Kidney capillary endothelial cell (primary cell): ENCODE data around the gene DCAF17.

Source experiments
- DNase-seq: peaks from one replicate; pipeline ENCODE4 v3.0.0-alpha.2; 2018; ENCODE audit warnings: low spot score

DCAF17 gene, protein sequence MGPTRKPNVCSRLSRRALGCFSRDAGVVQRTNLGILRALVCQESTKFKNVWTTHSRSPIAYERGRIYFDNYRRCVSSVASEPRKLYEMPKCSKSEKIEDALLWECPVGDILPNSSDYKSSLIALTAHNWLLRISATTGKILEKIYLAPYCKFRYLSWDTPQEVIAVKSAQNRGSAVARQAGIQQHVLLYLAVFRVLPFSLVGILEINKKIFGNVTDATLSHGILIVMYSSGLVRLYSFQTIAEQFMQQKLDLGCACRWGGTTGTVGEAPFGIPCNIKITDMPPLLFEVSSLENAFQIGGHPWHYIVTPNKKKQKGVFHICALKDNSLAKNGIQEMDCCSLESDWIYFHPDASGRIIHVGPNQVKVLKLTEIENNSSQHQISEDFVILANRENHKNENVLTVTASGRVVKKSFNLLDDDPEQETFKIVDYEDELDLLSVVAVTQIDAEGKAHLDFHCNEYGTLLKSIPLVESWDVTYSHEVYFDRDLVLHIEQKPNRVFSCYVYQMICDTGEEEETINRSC

GRCh38 chr2:171434013-171434989, at the start of gene DCAF17:
Gene DCAF17 (plus strand): TSS chr2:171434226. CDS start chr2:171434578, 352 bp downstream.
- DNase-seq = peak; percentile 91

- DNase-seq = no peak
Observed at GRCh38 chr2:171386627-171387026, 47.4 kb upstream of the DCAF17 start.

- DNase-seq = no peak
Observed at GRCh38 chr2:171387052-171387451, 47.0 kb upstream of the DCAF17 start.

- DNase-seq = no peak
Observed at GRCh38 chr2:171389325-171389724, 44.7 kb upstream of the DCAF17 start.

- no peak for DNase-seq
Observed at GRCh38 chr2:171389780-171390179, 44.2 kb upstream of the DCAF17 start.

GRCh38 chr2:171390941-171391516, 43.0 kb upstream of the DCAF17 start:
- DNase-seq = peak; percentile 73

GRCh38 chr2:171391532-171391931, 42.5 kb upstream of the DCAF17 start:
- no peak for DNase-seq

DNA sequence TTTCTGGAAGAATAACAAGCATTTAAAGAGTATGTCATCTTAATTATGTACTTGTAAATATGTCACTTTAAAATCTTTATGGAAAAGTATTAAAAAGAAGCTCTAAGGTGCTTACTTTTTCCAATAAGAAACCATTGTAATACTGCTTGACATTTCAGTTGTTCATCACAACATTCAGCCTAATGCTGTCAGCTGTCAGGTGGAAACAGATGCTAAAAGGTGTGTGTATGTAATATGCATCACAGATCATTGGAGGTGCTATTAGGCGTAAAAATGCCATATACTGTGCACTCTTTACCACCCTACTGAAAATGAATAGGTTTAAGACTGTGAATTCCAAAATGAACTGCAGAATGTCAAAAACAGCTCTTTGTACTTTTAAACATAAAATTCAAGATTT, 40.5 kb upstream of the DCAF17 start:
- DNase-seq = no peak

DNA sequence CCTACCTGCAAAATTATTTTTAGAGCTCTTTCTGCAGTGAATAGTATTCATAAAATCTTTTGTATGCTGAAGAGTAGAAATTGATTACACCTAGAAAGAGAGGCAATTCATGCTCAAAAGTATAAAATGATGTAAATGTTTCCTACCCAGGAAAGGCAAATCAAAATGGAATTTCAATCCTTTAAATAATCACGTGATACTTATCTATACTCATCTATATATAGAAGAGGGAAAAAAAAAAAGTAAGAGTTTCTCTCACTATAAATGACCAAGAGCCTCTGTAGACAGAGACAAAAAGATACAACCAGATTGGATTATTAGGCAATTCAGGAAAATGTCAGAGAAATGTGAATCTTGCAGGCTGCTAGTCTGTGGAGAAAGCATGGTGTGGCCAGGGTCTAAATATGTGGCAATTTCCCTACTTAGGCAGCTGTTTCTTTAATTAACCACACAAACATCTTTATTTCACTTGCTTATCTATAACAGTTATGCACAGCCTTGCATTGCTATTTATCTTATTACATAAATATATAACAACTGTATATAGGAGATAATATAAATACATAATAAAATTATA, 39.8 kb upstream of the DCAF17 start:
- no peak for DNase-seq

- no peak for DNase-seq
Observed at GRCh38 chr2:171399292-171399691, 34.7 kb upstream of the DCAF17 start.

- DNase-seq = no peak
Observed at GRCh38 chr2:171400395-171400794, 33.6 kb upstream of the DCAF17 start.

DNA sequence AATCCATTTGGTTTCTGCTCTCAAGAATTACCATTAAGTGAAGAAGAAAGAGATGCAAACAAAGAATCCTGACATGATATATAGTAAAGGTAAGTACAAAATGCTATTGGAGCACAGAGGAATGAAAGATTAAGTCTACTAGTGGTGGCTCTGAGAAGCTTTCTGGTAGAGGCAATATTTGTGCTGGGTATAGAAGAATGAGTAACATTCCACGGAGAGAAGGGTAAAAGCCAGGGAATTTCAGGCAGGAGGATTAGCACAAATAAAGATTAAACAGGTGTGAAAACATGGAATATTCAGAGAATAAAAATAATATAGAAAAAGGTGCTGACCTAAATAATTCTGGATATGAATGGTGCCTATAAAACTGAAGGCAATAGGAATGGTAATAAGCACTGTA, 32.1 kb upstream of the DCAF17 start:
- no peak for DNase-seq

GRCh38 chr2:171402906-171403580, 31.0 kb upstream of the DCAF17 start:
- peak; percentile 44 for DNase-seq

- DNase-seq = peak; percentile 87
Observed at GRCh38 chr2:171404261-171404660, 29.8 kb upstream of the DCAF17 start.

DNA sequence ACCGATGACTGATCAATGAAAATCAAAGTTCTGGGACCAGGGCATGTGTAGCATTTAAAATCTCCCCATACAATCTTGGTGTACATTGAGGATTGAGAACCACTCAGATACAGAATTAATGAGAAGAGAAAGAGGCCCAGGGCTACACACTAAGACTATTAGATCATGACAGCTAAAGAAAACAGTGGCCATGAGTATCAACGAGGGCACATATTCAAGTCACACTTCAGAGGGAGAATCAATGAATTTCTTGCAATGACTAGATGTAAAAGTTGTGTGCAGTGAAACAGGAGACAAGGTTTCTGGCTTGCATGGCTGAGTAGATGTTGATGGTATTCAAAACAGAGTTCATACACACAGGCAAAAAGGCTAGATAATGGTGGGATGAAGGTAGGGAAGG, 29.3 kb upstream of the DCAF17 start:
- DNase-seq = no peak

GRCh38 chr2:171405546-171405945, 28.5 kb upstream of the DCAF17 start:
- DNase-seq = no peak

DNA sequence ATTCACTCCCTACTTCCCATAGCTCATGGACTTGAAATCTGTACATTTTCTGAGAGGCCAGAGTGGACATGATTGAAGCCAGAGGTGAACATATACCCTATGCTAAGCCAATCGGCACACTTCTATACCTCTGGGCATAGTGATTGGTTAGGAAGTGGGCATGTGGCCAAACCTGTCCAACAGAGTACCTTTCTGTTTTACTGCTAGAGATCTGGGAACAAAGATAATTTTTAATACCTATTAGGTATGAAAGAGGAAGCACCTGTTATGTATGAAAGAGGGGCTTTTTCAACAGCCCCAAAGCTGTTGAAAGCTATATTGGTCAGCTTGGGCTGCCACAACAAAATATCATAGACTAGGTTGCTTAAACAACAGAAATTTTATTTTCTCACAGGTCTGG, 28.0 kb upstream of the DCAF17 start:
- DNase-seq = no peak

- no peak for DNase-seq
Observed at GRCh38 chr2:171407030-171407675, 26.9 kb upstream of the DCAF17 start.

DNA sequence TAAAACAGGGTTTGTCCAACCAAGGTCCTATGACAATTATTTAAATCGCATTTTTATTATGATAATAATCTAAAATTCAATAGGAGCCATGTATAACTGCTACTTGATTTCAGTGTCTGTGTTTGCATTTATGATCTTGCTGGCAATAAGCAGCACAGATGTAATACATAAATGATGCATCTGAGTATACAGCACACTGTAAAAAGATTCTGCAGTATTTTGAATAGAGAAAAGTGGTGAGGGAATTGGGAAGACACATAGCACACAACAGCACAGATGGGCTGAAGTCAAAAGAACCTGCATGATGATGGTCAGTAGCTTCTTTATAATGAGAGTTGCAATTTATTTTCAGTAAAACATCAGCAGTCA, 26.4 kb upstream of the DCAF17 start:
- DNase-seq = no peak

DNA sequence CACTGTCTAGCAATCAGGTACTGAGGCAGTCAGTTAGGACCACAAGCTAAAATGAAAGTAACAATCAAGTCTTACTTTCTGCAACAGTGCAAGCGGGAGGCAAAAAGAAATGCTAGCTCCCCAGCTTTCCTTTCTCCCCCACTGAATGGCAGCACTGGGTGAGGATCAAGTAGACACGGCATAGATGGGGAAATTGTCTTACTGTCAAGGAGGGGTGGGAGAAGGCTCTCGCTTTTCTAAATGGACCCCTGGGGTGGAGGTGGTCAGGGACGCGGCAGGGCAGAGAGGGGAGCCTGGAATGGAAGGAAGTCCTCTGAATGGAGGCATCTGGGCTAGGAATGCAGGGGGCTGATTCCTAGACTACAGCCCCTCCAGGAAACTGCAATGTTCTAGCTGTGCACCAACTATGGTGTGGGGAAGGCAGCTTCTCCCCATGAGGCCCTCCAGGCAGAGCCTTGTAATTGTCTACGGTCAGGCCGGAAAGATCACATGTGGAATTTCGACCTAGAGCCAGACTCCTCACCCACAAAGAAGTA, 24.5 kb upstream of the DCAF17 start:
- DNase-seq = no peak

DNA sequence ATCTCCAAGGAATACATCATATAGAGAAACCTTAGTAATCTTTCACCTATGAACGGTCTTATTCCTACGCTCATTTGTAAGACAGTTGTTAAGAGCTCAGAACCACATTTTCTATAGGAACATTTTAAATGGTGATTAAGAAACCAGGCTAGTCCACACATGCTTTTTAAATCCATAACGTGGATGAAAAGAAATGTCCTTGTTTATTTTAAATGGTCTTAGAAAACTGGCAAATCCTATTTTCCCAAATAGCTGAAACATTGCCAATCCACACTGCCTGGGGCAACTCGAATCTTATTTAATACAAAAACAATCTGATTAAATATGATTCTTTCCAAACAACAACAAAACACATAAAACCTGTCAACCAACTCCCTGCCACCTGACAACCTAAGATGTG, 23.9 kb upstream of the DCAF17 start:
- DNase-seq = no peak
